Prostate gland (tissue), 2 donors: ENCODE data around the gene BICC1. TPM values are rescaled to one million over a fixed set of nuclear protein-coding genes. Genes with fewer than 3 reads are reported as not detected.

ENCODE experiments used
- DNase-seq: peaks from one replicate; pipeline ENCODE4 v3.0.0-alpha.2; 2019; ENCODE audit warnings: low spot score
- H3K27ac ChIP-seq, 2 donors: fragments of 200-600 bp; sonication (generic); 2 replicates each; pipeline ENCODE4 v1.5.1; 2017 to 2019
- H3K27me3 ChIP-seq: fragments of 200-600 bp; sonication (generic); replicated peaks from 2 replicates; pipeline ENCODE4 v1.5.1; 2019; ENCODE audit not compliant: insufficient read depth
- H3K36me3 ChIP-seq, 2 donors: fragments of 200-600 bp; sonication (generic); 1 replicate in 1 of 2; 2 replicates in 1 of 2; pipeline versions ENCODE4 v1.5.1 to v1.8.1; 2017 to 2019
- H3K4me1 ChIP-seq: fragments of 200-600 bp; sonication (generic); replicated peaks from 2 replicates; pipeline ENCODE4 v1.5.1; 2019
- H3K4me3 ChIP-seq, 2 donors: fragments of 200-600 bp; sonication (generic); 2 replicates each; pipeline ENCODE4 v1.5.1; 2017 to 2019
- H3K9me3 ChIP-seq: fragments of 200-600 bp; sonication (generic); 2 replicates; pipeline ENCODE4 v1.5.1; 2017
- POLR2A ChIP-seq: fragments of 450-650 bp; IDR thresholded peaks from one replicate; pipeline ENCODE4 v1.6.1; 2016; ENCODE audit warnings: antibody characterized with exemption, mild to moderate bottlenecking
- POLR2AphosphoS5 ChIP-seq: sonication (generic); formaldehyde crosslinking; IDR thresholded peaks from one replicate; pipeline ENCODE4 v1.6.1; 2017; ENCODE audit warnings: antibody characterized with exemption
- WGBS: methylation state at CpG from one replicate; pipeline ENCODE4 v1.1.5; 2018; 5-methylcytosine and 5-hydroxymethylcytosine counted together
- intact Hi-C: fragments of 100-400 bp; cut with DNase I; formaldehyde crosslinking; loops from one replicate; pipeline ENCODE4 v1.14.2; 2022
- total RNA-seq, 2 donors: library from RNA; depleted of rRNA; stranded (reverse); fragments of >200 nt; gene quantifications; one replicate each; pipeline ENCODE4 v1.1.0, GENCODE V29; 2016
- TF ChIP-seq, protein P1 (sequence below), 4 experiments: fragments of 200-600 bp in 2 of 4; fragments of 450-650 bp in 2 of 4; sonication (generic) in 2 of 4; IDR thresholded peaks; 1 replicate in 3 of 4; 2 replicates in 1 of 4; pipeline ENCODE4 v1.5.1; 2016 to 2019; ENCODE audit warnings: antibody characterized with exemption in 4 of 4, mild to moderate bottlenecking in 2 of 4, moderate library complexity in 2 of 4

BICC1 gene
- total RNA-seq, 2 donors from 2014 or later = 5.1 to 12.7 TPM

DNA sequence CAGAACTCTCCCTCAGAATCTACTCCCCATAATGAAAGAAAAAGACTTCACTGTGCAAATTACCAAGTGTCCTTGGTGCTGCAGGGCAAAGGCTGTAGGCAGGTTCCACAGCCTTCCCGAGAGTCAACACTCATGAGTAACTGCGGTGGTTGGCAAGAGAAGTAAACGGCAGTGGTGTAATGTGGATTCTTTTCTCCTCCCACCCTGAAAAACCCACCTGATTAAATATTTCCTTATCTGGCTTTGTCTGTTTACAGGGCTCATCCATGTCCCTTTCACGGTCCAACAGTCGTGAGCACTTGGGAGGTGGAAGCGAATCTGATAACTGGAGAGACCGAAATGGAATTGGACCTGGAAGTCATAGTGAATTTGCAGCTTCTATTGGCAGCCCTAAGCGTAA is 300.9 kb downstream of the BICC1 start:
- Histone ChIP-seq H3K36me3 (no peaks in the 10 kb centered on the region), H3K27ac (no peak overlapping the region), H3K27me3 (no peaks in the 10 kb centered on the region), H3K9me3 (no peaks in the 10 kb centered on the region), H3K4me3 (no peak overlapping the region), H3K4me1 (no peaks in the 10 kb centered on the region)
- DNase-seq = no peak
- 36% methylated on average over 8 of the region's 8 CpGs for WGBS
- TF ChIP-seq POLR2AphosphoS5 = no peak
- TF ChIP-seq, protein P1, sequence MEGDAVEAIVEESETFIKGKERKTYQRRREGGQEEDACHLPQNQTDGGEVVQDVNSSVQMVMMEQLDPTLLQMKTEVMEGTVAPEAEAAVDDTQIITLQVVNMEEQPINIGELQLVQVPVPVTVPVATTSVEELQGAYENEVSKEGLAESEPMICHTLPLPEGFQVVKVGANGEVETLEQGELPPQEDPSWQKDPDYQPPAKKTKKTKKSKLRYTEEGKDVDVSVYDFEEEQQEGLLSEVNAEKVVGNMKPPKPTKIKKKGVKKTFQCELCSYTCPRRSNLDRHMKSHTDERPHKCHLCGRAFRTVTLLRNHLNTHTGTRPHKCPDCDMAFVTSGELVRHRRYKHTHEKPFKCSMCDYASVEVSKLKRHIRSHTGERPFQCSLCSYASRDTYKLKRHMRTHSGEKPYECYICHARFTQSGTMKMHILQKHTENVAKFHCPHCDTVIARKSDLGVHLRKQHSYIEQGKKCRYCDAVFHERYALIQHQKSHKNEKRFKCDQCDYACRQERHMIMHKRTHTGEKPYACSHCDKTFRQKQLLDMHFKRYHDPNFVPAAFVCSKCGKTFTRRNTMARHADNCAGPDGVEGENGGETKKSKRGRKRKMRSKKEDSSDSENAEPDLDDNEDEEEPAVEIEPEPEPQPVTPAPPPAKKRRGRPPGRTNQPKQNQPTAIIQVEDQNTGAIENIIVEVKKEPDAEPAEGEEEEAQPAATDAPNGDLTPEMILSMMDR (IDR thresholded peaks at IDR 0.05) = no peak
- TF ChIP-seq POLR2A = no peak
- intact Hi-C loops = no loop called here

DNA sequence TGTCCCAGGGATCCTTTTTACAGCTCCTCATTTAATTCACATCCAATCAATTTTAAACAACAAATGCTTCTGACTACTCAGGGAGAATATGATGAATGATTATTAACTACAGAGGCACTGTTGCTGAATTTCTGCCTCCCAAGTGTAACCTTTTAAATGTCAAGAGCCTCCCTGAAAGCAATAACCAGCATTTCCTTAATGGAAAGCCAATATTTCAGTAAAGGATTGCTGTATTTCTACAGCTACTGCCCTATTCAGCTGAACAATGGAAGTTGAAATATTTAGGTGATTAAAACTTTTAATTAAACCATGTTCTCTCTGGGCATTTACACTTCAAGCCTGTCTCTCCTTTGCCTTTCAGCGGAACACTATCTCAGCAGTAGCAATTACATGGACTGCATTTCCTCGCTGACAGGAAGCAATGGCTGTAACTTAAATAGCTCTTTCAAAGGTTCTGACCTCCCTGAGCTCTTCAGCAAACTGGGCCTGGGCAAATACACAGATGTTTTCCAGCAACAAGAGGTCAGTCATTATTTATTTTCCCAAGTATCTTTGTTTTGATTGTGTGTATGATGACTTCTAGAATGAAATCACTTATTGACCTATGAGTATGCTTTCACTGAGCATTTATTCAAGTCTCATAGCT is 304.7 kb downstream of the BICC1 start:
- no peaks in the 10 kb centered on the region for H3K36me3 ChIP-seq
- TF ChIP-seq, protein P1 (IDR thresholded peaks at IDR 0.05) = no peak
- TF ChIP-seq POLR2AphosphoS5 (no peak), POLR2A (no peak)
- intact Hi-C loops = no loop called here
- no peaks in the 10 kb centered on the region for H3K27me3 ChIP-seq
- no peak overlapping the region for H3K4me3 ChIP-seq
- 68% methylated on average over 2 of the region's 2 CpGs for WGBS
- no peak for DNase-seq
- H3K27ac ChIP-seq = no peak overlapping the region
- no peaks in the 10 kb centered on the region for H3K9me3 ChIP-seq
- no peaks in the 10 kb centered on the region for H3K4me1 ChIP-seq

DNA sequence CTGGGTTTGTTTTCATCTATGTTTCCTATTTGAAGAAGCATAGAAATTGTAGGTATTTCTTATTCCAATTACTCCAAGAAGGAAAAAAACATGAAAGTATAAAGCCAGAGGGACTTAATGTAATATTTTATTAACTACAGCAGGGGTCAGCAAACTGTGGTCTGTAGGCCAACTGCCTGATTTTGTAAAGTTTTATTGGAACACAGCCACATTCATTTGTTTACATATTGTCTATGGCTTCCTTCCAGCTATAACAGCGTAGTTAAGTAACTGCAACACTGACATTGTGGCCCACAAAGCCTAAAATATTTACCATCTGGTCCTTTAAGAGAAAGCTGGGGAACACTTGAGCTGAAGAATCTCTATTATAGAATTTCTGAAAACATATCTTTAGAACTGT is 306.2 kb downstream of the BICC1 start:
- intact Hi-C loops = no loop called here

DNA sequence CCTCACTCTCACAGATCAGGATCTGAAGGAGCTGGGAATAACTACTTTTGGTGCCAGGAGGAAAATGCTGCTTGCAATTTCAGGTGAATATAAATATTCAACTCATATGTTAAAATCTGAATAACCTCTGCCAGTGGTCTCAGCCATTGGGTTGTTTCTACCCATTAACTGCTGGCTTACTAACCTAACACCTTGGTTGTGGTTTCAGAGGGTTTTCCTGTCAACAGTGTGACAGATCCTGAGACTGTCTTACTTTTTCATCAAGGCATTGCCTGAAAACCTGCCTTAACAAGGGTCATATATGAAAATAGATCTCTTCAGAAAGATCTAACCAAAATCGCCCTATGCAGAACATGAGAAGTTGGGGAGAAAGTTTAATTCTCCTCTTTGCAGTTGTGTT is 307.7 kb downstream of the BICC1 start:
- H3K36me3 ChIP-seq = no peaks in the 10 kb centered on the region
- 81% methylated on average over 1 of the region's 1 CpG for WGBS
- no peaks in the 10 kb centered on the region for H3K9me3 ChIP-seq
- DNase-seq = no peak
- H3K4me1 ChIP-seq = no peaks in the 10 kb centered on the region
- H3K27me3 ChIP-seq = no peaks in the 10 kb centered on the region
- intact Hi-C loops = no loop called here
- H3K4me3 ChIP-seq = no peak overlapping the region
- TF ChIP-seq POLR2AphosphoS5 (no peak), POLR2A (no peak)
- TF ChIP-seq, protein P1 (IDR thresholded peaks at IDR 0.05) = no peak
- no peak overlapping the region for H3K27ac ChIP-seq

More for the DNA sequence above, 306.2 kb downstream of the BICC1 start:
- Histone ChIP-seq H3K36me3 (no peaks in the 10 kb centered on the region), H3K27me3 (no peaks in the 10 kb centered on the region), H3K4me3 (no peak overlapping the region), H3K9me3 (no peaks in the 10 kb centered on the region), H3K4me1 (no peaks in the 10 kb centered on the region), H3K27ac (no peak overlapping the region)
- no peak for DNase-seq
- TF ChIP-seq POLR2AphosphoS5 = no peak
- no peak for TF ChIP-seq POLR2A
- TF ChIP-seq, protein P1 (IDR thresholded peaks at IDR 0.05) = no peak
- WGBS = 0% methylated on average over 1 of the region's 1 CpG
